ENCODE data around the gene RIOK1.
"Not testable (repeated sequence)": the region's sequence is repeated elsewhere in the genome, so short reads cannot be mapped to it uniquely, and the experiment has no call there.

Gene RIOK1

DNA sequence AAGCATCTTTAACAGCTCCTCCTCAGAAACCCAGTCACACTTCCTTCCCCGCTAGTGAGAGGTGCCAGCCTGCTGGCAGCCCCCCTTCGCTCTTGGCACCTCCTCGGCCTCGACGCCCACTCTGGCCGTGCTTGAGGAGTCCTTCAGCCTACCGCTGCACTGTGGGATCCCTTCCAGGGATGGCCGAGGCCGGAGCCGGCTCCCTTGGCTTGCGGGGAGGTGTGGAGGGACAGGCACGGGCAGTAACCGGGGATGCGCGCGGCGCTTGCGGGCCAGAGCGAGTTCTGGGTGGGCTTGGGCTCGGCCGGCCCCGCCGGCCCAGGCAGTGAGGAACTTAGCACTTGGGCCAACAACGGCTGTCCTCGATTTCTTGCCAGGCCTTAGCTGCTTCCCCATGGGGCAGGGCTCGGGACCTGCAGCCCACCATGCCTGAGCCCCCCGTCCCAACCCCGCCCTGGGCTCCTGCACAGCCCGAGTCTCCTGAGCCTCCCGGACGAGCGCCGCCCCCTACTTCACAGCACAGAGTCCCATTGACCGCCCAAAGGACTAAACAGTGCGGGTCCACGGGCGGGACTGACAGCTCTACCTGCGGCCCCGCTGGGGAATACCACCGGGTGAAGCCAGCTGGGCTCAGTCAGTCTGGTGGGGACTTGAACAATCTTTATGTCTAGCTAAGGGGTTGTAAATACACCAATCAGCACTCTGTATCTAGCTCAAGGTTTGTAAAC lies 51.6 kb downstream of the RIOK1 start:
- DNase-seq (ENCODE audit: low spot score), result no peak

DNA sequence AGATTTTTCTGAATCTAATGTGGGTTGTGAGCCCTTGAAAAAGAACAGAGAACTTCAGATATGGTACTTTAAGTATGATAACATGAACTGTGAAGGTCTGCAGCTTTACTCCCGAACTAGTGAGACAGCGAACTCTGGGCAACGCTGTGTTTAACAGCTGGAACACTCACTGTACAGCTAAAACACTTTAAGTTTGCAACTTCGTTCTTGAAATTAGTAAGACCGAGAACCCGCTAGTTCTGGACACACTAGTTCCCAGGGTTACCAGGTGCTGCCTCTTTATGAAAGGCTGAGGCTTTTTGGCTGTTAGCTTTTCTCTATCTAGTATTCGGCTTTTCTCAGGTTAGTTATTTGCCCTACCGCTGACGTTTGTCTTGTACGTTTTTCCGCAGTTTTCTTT lies 52.9 kb downstream of the RIOK1 start:
- DNase-seq (ENCODE audit: low spot score), result no peak

DNA sequence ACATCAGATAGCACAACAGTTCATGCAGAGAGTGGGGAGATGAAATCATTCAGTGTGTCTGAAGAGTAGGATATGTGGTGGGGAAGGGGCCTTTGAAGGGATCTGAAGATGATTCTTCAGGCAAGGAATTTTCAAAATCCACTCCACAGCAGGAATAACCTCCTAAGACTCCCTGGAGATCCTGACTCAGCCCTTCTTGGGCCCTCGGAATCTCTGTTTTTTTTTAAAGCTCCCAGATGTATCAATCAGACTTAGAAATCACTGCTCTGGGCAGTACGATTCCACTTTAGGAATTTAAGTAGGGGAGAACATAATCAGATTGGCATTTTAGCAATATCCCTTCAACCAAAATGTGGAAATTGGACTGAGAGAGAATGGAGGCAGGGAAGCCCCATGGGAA lies 55.5 kb downstream of the RIOK1 start:
- no peak for DNase-seq (ENCODE audit: low spot score)

DNA sequence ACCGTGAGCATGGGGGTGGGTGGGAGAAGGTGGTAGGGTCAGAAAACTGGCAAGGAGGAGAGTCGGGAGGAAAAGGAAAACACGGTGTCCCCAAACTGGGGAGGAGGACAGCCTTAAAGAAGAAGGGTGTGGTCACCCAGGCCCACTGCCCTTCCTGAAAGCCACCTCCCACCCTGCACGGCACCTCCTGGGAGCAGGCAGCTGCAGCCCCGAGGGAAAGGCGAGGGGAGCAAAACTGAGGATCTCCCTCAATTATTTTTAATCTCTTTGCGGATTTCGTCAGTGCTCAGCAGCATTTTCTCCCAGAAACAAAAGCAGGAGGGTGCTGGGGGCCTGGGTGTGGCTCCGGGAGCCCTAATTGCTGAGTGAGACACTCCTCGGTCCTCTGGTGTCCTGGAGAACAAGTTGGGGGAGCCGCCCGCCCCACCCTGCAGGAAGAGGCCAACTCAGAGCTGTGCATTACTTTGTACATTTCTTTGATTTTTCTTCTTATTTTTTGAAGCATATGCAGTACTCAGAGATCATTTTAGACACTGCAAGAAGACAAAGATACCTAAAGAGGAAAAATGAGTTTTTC lies 56.4 kb downstream of the RIOK1 start:
- no peak for DNase-seq (ENCODE audit: low spot score)

DNA sequence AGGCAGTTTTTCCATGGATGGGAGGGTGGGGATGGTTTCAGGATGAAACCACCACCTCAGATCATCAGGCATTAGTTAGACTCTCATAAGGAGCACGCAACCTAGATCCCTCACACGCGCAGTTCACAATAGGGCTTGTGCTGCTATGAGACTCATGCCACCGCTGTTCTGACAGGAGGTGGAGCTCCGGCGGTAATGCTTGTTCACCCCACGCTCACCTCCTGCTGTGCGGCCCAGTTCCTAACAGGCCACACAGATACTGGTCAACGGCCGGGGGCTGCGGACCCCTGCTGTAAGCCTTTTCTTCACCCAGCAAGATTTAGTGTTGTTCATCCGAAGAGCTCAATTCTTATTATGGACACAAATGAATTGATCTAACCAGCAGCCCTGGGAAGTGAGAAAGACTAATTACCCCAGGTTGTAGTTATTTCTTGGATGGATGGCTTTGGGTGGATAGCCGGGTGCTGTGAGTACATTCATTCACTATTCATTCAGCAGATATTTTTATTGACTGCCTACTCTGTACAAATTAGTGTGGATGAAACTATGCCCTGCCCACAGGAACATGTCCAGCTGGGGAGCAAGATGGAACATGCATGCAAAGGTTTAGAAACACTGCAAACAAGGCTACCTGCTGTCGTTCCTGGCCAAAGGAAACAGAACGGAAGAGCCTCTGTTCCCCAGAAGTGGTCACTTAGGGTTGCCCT lies 57.2 kb downstream of the RIOK1 start:
- DNase-seq (ENCODE audit: low spot score), result no peak

DNA sequence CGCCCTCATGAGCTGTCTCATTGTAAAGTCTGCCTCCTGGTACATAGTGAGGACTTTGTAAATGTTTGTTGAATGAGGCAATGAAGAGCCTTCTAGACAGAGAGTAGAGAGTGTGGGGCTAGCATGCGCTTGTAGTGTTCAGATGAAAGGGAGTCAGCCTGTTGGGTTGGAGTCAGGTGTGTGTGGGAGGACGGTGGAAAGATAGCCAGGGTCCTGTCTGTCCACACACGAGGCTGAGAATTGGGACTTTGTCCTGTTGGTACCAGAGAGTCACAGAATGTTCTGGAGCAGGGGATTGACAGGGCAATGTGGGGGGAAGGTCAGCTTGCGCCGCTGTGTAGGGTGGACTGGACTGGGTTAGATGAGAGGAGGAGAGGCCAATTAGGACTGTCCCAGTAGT lies 58.6 kb downstream of the RIOK1 start:
- DNase-seq (ENCODE audit: low spot score), result no peak

DNA sequence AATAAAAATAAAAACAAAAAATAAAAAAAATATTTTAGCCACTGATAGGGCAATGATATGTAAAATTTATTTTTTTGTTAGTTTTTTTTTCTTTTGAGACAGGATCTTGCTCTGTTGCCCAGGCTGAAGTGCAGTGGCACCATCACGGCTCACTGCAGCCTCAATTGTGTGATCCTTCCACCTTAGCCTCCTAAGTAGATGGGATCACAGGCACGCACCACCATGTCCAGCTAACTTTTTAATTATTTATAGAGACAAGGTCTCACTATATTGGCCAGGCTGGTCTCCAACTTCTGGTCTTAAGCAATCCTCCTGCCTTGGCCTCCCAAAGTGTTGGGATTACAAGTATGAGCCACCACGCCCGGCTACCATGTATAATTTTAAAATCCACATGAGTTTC lies 59.4 kb downstream of the RIOK1 start:
- no peak for DNase-seq (ENCODE audit: low spot score)

DNA sequence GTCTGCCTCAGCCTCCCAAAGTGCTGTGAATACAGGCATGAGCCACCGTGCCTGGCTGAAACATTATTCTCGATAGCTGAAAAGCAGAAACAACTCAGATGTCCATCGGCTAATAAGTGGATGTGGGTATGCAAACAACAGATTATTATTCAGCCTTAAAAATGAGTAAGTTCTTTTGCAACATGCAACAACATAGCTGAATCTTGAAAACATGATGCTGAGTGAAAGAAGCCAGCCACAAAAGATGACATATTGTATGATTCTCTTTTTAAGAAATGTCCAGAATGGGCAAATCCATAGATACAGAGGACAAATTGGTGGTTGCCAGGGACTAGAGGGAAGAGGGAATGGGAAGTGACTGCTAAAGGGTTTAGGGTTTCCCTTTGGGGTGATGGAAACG lies 61.7 kb downstream of the RIOK1 start:
- no peak for DNase-seq (ENCODE audit: low spot score)

DNA sequence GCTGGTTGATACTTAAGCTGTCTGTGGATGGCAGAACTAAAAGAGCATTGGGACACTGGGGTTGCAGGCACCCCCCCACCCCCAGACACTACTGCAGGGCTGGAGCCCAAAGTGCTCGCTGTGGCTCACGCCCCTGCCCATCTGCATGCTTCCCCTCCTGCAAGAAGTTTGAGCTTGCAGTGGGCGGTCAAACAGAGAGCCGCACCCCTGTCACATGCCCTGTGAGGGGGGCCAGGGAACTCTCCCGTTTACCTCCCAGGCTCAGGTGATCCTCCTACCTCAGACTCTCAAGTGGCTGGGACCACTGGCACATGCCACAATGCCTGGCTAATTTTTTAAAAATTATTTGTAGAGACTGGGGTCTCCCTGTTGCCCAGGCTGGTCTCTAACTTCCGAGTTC lies 63.3 kb downstream of the RIOK1 start:
- no peak for DNase-seq (ENCODE audit: low spot score)

DNA sequence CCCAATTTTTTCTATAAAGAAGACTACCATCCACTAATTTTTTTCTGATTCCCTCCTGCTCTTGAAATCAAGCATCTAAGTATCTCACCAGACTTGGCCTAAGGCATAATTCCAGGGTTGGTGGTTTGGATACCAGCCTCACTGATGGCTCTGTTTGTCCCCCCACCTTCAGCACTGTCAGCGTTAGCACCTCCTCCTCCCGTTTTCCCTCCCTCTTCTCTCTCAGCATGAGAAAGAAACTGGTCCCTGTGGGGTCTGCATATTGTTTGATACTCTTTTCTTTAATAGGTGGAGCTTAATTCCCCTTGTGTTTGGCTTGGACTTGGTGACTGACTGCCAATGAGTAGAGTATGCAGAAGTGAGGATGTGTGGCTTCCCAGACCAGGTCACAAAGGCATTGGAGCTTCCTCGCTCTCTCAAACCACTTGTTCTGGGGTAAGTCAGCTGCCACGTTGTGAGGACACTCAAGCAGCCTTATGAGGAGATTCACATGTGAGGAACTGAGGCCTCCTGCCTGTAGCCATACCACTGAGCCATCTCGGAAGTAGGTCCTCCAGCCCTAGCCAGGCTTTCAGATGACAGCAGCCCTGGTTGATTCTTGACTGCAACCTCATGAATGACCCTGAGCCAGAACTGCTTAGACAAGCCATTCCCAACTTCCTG lies 65.2 kb downstream of the RIOK1 start:
- no peak for DNase-seq (ENCODE audit: low spot score)

DNA sequence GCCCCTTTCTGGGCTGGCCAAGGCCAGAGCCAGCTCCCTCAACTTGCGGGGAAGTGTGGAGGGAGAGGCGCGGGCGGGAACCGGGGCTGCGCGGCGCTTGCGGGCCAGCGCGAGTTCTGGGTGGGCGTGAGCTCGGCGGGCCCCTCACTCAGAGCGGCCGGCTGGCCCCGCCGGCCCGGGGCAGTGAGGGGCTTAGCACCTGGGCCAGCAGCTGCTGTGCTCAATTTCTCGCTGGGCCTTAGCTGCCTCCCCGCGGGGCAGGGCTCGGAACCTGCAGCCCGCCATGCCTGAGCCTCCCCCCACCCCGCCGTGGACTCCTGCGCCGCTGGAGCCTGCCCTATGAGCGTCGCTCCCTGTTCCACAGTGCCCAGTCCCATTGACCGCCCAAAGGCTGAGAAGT lies 66.7 kb downstream of the RIOK1 start:
- not testable (repeated sequence) for DNase-seq (ENCODE audit: low spot score)

DNA sequence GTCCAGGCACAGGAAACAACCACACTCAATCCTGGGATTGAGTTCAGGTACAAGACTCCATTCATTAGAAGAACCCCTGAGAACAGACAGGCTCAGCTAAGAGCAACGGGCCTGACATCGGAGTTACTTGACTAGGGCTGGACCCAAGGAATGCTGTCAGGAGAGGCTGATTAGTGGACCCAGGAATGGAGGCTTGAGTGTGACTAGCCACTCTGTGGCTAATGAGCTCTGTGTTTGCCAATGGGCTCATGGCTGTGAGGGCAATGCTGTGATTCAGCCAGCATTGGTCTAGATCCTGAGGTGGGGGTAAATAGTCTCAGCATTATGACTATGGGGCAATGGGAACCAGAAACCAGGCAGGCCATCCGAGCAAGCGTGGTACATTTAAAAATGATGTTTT lies 71.8 kb downstream of the RIOK1 start:
- DNase-seq (ENCODE audit: low spot score), result no peak

DNA sequence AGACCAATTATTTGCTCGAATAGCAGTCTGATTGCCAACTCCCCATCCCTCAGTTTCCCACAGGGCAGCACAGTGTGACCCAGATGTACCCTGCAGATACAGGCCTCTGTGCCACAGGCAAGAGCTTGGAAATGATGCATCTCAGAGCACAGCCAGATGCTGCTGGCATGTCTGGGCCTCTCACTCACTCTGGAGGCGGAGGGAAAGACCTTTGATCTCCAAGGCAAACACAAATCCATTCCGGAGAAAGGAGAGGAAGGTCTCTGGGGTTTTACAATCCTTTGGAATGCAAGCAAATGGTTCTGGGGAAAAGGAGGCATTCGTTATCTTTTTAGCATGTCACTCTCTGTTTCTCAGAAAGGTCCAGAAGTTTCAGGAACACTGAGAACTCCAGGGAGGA lies 74.2 kb downstream of the RIOK1 start:
- DNase-seq (ENCODE audit: low spot score), result no peak

DNA sequence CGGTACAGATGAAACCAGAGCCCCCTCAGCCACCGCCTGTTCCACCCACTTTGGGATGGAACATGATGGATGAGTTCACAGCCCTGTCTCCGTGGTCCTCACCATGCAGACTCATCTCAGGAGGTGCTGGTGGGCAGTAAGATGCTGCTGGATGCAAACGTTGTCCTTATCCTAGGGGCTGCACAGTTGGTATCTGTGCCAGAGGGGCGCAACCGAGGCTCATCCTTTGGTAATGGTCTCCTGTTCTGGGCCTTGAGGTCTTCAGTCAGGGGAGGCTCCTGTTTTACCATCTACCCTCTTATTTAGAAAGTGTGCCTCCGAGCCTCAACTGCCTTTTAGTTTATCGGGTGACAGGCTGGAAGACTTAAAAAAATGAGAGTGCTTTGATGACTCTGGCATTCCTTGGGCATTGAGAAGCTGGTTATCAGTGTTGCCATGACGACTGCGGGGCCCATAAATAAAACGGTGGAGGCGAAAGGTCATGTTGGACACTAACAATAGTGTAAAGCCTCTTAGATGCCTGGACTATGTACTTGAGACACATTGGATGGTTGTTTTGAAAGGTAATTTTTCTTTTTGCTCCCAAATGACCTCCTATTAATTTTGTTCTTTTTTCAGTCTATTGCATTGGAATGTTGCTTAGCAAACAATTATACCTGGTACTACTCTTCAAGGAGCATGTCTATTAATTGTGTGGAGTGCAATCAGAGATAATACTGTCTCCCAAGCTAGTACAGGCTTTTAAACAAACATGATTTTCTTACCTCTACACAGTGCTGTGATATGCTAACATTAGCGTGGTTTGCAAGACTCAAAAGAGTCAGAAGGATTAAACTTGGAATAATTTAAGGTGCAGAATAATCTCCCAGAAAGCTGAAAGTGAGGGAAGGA lies 77.6 kb downstream of the RIOK1 start:
- no peak for DNase-seq (ENCODE audit: low spot score)
